Activated CD8-positive, alpha-beta T cell treated with anti-CD3 and anti-CD28 coated beads, Interleukin-2, amount 10 ng/mL, durations not matched to agents 7 days and 5 days (primary cell): ENCODE results near the gene JAK1. TPM values are rescaled to one million over a fixed set of nuclear protein-coding genes. Genes with fewer than 3 reads are reported as not detected.
A peak's percentile ranks its signal among the peaks of the same experiment; 100 is the strongest.

Experiments used
- ATAC-seq: fragments of 150-1000 bp; cut with Tn5 transposase; one replicate; pipeline ENCODE4 v1.10.0; 2021; ENCODE audit warnings: moderate library complexity
- CTCF ChIA-PET: fragments of 350-600 bp; sonication (Branson Sonifier 250); formaldehyde crosslinking; loops from one replicate; lab custom pipeline; 2021; ENCODE audit warnings: antibody characterized with exemption; lab: Charles Lee
- POLR2A ChIA-PET: fragments of 350-600 bp; sonication (Branson Sonifier 250); formaldehyde crosslinking; loops from one replicate; lab custom pipeline; 2021; ENCODE audit warnings: antibody characterized with exemption; lab: Charles Lee
- DNase-seq: peaks from one replicate; pipeline ENCODE4 v3.0.0-alpha.2; 2020
- H3K27ac Mint-ChIP-seq: one replicate; pipeline ENCODE4 v1.8.0; 2021; ENCODE audit warnings: mild to moderate bottlenecking, mixed read lengths
- H3K27me3 Mint-ChIP-seq: one replicate; pipeline ENCODE4 v1.8.0; 2021; ENCODE audit warnings: low read depth, mixed read lengths
- H3K36me3 Mint-ChIP-seq: one replicate; pipeline ENCODE4 v1.8.0; 2021; ENCODE audit warnings: low read depth, mixed read lengths
- H3K4me1 Mint-ChIP-seq: one replicate; pipeline ENCODE4 v1.8.0; 2021; ENCODE audit warnings: low read depth, mixed read lengths
- H3K4me3 Mint-ChIP-seq: one replicate; pipeline ENCODE4 v1.8.0; 2021; ENCODE audit warnings: mild to moderate bottlenecking, mixed read lengths
- H3K9me3 Mint-ChIP-seq: one replicate; pipeline ENCODE4 v1.8.0; 2022; ENCODE audit warnings: mixed read lengths; ENCODE audit not compliant: insufficient read depth
- total RNA-seq, 2 experiments: library from RNA; stranded (reverse); gene quantifications; one replicate each; pipeline ENCODE4 v1.2.3, GENCODE V29; 2021

JAK1 gene
- total RNA-seq, 2 experiments from 2014 or later = 156 to 159 TPM

GRCh38 chr1:64976361-64976760, 10.0 kb upstream of the JAK1 start:
- Mint-ChIP-seq H3K4me1 (peaks cover 9% of the 10 kb centered on the region), H3K27ac (no peak overlapping the region), H3K27me3 (no peaks in the 10 kb centered on the region), H3K9me3 (peaks cover 3% of the 10 kb centered on the region), H3K36me3 (no peaks in the 10 kb centered on the region), H3K4me3 (no peak overlapping the region)
- DNase-seq (no peak), ATAC-seq (no peak)
- ChIA-PET CTCF (no interaction called here), POLR2A (no interaction called here)

DNA sequence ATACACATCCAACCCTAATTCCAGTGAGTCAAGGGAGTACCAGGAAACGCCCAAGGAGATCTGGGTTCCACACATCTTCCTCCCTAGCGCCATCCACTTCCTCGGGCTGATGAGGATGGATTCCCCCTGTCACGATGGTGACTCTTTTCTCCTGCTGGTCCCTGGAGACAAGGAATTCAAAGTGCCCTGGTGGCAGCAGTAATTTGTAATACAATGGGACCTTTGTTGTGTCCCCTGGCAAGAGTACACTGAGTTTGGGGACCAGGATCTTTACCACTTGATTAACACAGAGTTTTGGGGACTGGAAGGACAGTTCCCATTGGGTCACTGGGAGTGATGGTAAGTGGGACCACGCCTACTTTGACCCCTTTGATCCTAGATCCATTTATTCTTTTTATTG, 9.4 kb upstream of the JAK1 start:
- ATAC-seq = no peak
- Mint-ChIP-seq H3K27me3 (no peaks in the 10 kb centered on the region), H3K9me3 (peaks cover under 1% of the 10 kb centered on the region), H3K27ac (no peak overlapping the region), H3K36me3 (no peaks in the 10 kb centered on the region), H3K4me3 (no peak overlapping the region), H3K4me1 (peaks cover 3% of the 10 kb centered on the region)
- CTCF ChIA-PET = no interaction called here
- DNase-seq = no peak
- POLR2A ChIA-PET = interaction anchor here (0.8 kb wide), 1 partner anchor 9 kb away, joined by 3 read pairs; the partner anchor contains the start of gene JAK1

DNA sequence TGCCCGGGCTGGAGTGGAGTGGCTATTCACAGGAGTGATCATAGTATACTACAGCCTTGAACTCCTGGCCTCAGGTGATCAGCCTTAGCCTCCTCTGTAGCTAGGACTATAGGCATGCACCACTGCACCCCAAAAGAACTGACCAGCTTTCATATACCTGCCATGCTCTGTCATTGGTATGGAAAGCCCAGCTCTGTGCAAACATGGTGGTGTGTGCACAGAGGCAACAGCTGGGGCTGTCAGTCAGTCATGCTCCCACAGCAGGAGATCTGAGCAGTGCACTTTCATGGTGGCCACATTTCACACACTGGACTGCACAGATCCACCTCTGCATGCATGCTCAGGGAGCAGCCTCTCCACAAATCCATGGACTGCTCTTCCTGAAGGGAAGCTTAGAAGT, 8.8 kb upstream of the JAK1 start:
- POLR2A ChIA-PET = interaction anchor here (0.8 kb wide), 1 partner anchor 9 kb away, joined by 3 read pairs; the partner anchor contains the start of gene JAK1
- Mint-ChIP-seq H3K36me3 (no peaks in the 10 kb centered on the region), H3K4me1 (no peaks in the 10 kb centered on the region), H3K27me3 (no peaks in the 10 kb centered on the region), H3K27ac (no peak overlapping the region), H3K4me3 (no peak overlapping the region), H3K9me3 (no peaks in the 10 kb centered on the region)
- DNase-seq = no peak
- CTCF ChIA-PET = interaction anchor here (0.6 kb wide), 1 partner anchor 473 kb away, joined by 3 read pairs; no protein-coding TSS in a partner anchor
- ATAC-seq = no peak

DNA sequence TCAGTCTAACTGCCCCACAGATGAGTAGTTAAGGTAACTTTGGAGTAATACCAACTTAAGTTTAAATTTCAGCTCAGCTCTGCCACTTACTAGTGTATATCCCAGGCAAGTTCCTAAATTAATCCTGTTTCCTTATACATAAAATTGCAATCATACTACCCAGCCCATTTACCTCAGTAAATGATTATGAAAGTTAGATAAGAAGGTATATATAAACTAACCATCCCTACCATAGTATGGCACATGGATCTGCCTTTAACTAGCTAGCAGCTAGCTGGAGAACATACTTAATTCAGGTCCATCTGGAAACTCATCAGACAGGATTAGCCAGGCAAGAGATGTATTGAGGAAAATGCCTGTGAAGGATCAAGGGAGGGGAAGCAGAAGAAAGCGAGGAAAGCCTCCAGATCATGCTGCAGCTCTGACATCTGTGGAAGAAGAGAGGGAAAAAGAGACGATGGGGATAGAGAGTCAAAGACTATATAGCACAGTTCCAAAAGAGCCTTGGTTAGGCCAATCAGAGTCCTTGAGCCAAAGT, 8.0 kb upstream of the JAK1 start:
- Mint-ChIP-seq H3K27ac (no peak overlapping the region), H3K36me3 (no peaks in the 10 kb centered on the region), H3K9me3 (no peaks in the 10 kb centered on the region), H3K4me3 (no peak overlapping the region), H3K27me3 (no peaks in the 10 kb centered on the region), H3K4me1 (no peaks in the 10 kb centered on the region)
- POLR2A ChIA-PET = no interaction called here
- CTCF ChIA-PET = interaction anchor here (0.6 to 1.4 kb wide), 2 partner anchors 14 to 474 kb away, joined by 3 read pairs; no protein-coding TSS in a partner anchor
- DNase-seq = no peak
- ATAC-seq = no peak

GRCh38 chr1:64973061-64973647, 6.8 kb upstream of the JAK1 start:
- DNase-seq (no peak), ATAC-seq (no peak)
- Mint-ChIP-seq H3K27ac (no peak overlapping the region), H3K36me3 (no peaks in the 10 kb centered on the region), H3K9me3 (no peaks in the 10 kb centered on the region), H3K27me3 (no peaks in the 10 kb centered on the region), H3K4me1 (peaks cover 1% of the 10 kb centered on the region), H3K4me3 (no peak overlapping the region)
- POLR2A ChIA-PET = no interaction called here
- CTCF ChIA-PET = interaction anchor here (0.8 to 1.4 kb wide), 2 partner anchors 12 to 48 kb away, joined by 3 read pairs; no protein-coding TSS in a partner anchor

DNA sequence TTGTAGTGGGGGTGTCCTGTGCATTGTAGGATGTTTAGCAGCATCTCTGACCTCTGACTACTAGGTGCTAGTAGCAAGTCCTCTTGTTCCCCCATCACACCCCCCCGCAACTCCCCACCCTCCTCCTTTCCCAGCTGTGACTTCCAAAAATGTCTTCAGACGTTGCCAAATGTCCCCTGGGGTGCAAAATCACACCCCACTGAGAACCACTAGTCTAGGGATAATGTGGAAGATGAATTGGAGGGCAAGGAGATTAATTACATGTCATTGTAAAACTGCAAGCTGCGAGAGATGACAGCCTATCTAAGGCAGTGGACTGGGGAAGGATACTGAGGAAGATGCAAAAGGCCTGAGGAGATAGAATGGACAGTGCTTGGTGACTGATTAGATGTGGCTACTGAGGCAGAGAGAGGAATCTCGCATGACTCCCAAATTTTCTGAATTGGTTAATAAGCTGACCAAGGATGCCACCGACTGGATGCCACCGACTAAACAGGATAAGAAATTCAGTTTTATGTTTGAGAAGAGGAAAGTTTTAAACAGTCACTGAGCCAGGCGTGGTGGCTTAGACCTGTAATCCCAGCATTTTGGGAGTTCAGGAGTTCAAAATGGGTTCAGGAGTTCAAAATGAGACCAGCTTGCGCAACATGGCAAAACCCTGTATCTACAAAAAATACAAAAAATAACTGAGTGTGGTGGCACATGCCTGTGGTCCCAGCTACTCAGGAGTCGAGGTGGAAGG, 3.1 kb upstream of the JAK1 start:
- Mint-ChIP-seq H3K27me3 (no peaks in the 10 kb centered on the region), H3K27ac (no peak overlapping the region), H3K36me3 (peaks cover 5% of the 10 kb centered on the region), H3K9me3 (no peaks in the 10 kb centered on the region), H3K4me3 (no peak overlapping the region), H3K4me1 (peaks cover 23% of the 10 kb centered on the region)
- CTCF ChIA-PET = interaction anchor here (0.9 kb wide), 1 partner anchor 32 kb away, joined by 3 read pairs; no protein-coding TSS in a partner anchor
- no peak for DNase-seq
- no peak for ATAC-seq
- POLR2A ChIA-PET = interaction anchor here (0.6 kb wide), 1 partner anchor 11 kb away, joined by 3 read pairs; no protein-coding TSS in a partner anchor

DNA sequence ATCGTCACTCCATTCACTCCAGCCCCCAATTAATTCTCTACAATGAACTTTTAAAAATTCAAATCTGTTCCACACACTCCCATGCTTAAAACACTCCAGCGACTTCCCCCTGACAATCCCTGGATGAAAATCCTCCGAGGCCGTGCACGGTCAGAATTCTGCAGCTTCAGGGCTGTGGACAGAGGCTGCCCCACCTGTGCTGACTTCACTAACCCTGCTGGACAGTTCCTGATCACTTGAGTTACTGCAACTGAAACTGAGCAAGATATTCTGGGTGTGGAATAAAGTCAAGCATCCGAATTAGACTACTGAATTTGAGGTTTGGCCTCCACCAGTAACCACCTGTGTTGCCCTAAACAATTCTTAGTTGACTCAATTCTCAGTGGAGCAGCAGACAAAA, 1.0 kb upstream of the JAK1 start:
- POLR2A ChIA-PET = interaction anchor here (1.0 to 1.2 kb wide), 2 partner anchors 44 to 106 kb away, joined by 3 read pairs; no protein-coding TSS in a partner anchor

GRCh38 chr1:64965366-64966157, 787 bp downstream of the JAK1 start:
- peak; percentile 54 for ATAC-seq
- DNase-seq = peak; percentile 84
- Mint-ChIP-seq H3K9me3 (no peaks in the 10 kb centered on the region), H3K27me3 (no peaks in the 10 kb centered on the region), H3K36me3 (peaks cover 17% of the 10 kb centered on the region), H3K4me3 (peak overlapping the region; percentile 89), H3K27ac (peak overlapping the region; percentile 88), H3K4me1 (peaks cover 57% of the 10 kb centered on the region)
- CTCF ChIA-PET = interaction anchor here (1.3 to 1.4 kb wide), 2 partner anchors 13 to 71 kb away, joined by 3 to 4 read pairs; no protein-coding TSS in a partner anchor
- POLR2A ChIA-PET = interaction anchor here (0.5 to 2.4 kb wide), 17 partner anchors 8 to 394 kb away, joined by 3 to 8 read pairs (median 3); no protein-coding TSS in a partner anchor

More for the DNA sequence above, 1.0 kb upstream of the JAK1 start:
- DNase-seq (no peak), ATAC-seq (no peak)
- CTCF ChIA-PET = interaction anchor here (0.8 to 2.0 kb wide), 2 partner anchors 13 to 34 kb away, joined by 3 to 6 read pairs; no protein-coding TSS in a partner anchor
- H3K4me1 Mint-ChIP-seq = peaks cover 39% of the 10 kb centered on the region
- H3K4me3 Mint-ChIP-seq = peak overlapping the region; percentile 80
- peaks cover 7% of the 10 kb centered on the region for H3K36me3 Mint-ChIP-seq
- peak overlapping the region; percentile 85 for H3K27ac Mint-ChIP-seq
- H3K27me3 Mint-ChIP-seq = no peaks in the 10 kb centered on the region
- no peaks in the 10 kb centered on the region for H3K9me3 Mint-ChIP-seq

GRCh38 chr1:64963466-64963865, 2.9 kb downstream of the JAK1 start:
- DNase-seq (no peak), ATAC-seq (no peak)
- Mint-ChIP-seq H3K36me3 (peaks cover 17% of the 10 kb centered on the region), H3K27me3 (no peaks in the 10 kb centered on the region), H3K4me1 (peaks cover 75% of the 10 kb centered on the region), H3K27ac (no peak overlapping the region), H3K9me3 (no peaks in the 10 kb centered on the region), H3K4me3 (peak overlapping the region; percentile 89)
- POLR2A ChIA-PET = interaction anchor here (0.5 kb wide), 1 partner anchor 458 kb away, joined by 3 read pairs; no protein-coding TSS in a partner anchor
- CTCF ChIA-PET = interaction anchor here (1.4 kb wide), 1 partner anchor 42 kb away, joined by 3 read pairs; no protein-coding TSS in a partner anchor

DNA sequence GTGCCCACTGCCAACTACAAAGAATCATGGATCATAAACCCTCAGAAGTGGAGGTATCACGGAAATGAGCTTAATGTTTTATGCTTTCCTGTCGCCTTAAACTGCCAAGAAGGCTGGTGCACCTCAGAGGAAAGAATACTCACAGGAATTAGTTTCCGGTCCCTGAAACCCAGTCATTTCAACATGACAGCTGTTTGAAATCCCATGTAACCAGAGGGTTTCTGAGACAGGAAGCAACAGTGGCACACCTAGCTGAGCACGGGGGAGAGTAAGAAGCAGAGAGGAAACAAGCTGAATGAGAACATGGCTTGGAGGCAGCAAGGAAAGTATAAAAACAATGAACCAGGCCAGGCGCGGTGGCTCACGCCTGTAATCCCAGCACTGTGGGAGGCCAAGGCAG, 3.9 kb downstream of the JAK1 start:
- Mint-ChIP-seq H3K4me3 (peak overlapping the region; percentile 24), H3K27me3 (no peaks in the 10 kb centered on the region), H3K36me3 (peaks cover 21% of the 10 kb centered on the region), H3K9me3 (no peaks in the 10 kb centered on the region), H3K4me1 (peaks cover 66% of the 10 kb centered on the region), H3K27ac (peak overlapping the region; percentile 66)
- ChIA-PET CTCF (interaction anchor here (1.0 to 1.7 kb wide), 7 partner anchors 8 to 113 kb away, joined by 3 to 8 read pairs (median 3); no protein-coding TSS in a partner anchor), POLR2A (interaction anchor here (0.8 to 2.0 kb wide), 5 partner anchors 13 to 86 kb away, joined by 3 to 5 read pairs (median 4); no protein-coding TSS in a partner anchor)
- ATAC-seq = no peak
- DNase-seq = peak; percentile 60
